NCI-H2196 (cell line): ENCODE results near the gene ESPN.
"Not testable (repeated sequence)": the region's sequence is repeated elsewhere in the genome, so short reads cannot be mapped to it uniquely, and the experiment has no call there.

Experiments
- DNase-seq: peaks from one replicate; lab custom pipeline; 2025; ENCODE audit not compliant: unreplicated experiment; lab: John Stamatoyannopoulos, UW

ESPN gene

DNA sequence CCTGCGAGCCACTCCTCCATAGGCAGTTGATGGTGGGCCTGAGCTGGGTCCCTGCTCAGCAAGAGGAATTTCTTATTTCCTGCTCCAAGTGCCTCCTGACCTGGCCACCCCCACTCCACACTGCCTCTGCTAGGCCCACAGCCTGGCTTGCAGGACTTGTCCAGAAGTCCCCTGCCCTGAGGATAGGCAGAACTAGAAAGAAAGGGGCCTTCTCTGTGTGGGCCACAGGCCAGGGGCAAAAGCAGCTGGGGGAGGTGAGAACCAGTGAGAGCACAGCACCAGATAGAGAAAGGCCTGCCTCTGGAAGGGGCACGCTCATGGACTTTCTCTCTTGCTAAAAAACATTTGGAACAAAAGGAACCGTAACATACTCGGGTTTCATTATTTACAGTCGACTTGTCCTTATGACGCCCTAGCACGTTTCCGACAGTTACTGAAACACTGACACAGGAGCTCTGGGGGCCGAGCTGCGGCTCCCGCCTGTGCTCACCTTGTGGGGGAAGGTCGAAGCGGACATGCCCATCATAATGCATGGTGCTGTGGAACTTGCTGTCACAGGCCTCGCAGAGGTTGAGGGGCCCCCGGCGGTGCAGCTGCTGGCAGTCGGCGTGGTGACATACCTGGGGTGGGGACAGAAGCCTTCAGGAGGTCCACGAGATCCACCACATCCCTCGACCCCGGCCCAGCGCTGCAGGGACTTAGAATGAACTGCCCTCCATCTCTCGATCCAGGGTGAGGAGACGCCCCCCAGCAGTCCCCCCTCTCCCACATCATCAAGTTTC lies 52.7 kb downstream of the ESPN start:
- DNase-seq = no peak

DNA sequence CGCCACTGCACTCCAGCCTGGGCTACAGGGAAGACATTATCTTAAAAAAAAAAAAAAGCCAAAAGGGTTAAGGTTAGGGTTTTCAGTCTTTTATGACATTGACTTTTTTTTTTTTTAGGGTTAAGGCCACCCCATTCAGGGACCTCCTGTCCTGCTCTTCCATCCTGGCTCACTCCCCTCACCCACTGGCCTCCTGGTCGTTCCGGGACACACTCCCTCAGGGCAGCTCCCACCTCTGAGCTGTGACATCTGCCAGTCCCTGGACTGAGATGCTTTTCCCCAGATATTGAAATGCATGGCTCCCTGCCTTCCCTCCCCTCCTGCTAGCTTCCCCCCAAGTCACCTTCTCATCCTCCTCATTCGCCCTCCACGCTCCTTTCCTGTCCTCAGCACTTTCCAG lies 57.2 kb downstream of the ESPN start:
- no peak for DNase-seq

DNA sequence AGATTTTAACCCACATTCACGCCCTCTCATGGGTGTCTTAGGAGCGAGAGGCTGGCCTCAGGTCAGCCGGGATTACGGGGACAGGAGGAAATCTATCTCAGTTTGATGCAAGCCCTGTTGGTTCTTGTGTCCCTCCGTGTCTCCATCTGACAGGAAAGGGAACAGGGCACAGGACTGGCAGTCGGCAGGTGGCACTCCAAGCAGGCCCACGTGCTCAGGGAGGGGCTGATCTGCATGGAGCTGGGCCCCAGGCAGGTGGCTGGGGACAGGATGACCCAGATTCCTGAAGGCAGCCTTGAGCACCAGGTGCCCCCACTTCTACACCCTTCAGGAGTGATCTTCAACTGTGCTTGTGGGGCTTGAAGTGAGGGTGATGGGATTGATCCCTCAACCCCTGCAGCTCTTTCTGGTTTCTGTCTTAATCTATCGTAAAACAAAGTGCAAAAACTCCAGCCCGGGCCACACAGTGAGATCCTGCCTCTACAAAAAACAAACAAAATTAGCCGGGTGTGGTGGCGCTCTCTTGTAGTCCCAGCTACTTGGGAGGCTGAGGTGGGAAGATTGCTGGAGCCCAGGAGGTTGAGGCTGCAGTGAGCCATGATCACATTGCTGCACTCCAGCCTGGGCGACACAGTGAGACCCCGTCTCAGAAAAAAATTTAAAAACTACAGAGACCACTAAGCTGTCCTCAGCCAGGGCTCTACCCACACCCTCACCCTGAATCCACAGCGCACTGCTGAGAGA lies 58.6 kb downstream of the ESPN start:
- peak; percentile 41 for DNase-seq

DNA sequence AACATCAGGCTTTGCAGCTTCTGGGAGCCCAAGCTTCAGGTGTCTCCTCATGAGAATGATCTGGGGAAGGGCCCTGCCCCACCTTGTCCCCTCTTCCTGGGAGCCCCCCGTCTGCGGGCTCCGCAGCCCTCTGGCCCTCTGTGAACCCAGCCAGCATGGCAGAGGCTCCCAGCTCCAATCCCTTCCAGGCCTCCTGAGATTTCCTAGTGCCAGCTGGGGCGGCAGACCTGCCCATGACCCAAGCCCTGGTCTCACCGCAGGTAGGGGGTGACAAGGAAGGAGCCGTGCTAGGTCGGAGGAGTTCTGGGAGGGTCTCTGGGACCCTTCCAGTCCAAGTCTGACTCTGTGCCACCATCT lies 59.2 kb downstream of the ESPN start:
- no peak for DNase-seq

DNA sequence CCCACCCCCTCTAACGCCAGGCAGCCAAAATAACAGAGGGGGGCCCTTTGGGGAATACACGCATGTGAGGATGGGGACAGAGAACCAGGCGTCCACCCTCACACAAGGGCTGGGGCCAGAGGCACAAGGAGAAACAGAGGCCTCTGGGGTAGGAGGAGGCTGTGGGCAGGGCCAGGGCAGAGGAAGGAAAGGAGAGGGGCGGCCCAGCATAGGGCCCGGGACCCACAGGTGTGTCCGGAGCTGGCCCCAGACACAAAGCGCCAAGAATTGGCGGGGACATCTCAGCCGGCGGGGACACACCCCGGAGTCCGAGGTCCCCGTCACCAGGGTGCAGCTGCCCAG lies 60.2 kb downstream of the ESPN start:
- DNase-seq = no peak

DNA sequence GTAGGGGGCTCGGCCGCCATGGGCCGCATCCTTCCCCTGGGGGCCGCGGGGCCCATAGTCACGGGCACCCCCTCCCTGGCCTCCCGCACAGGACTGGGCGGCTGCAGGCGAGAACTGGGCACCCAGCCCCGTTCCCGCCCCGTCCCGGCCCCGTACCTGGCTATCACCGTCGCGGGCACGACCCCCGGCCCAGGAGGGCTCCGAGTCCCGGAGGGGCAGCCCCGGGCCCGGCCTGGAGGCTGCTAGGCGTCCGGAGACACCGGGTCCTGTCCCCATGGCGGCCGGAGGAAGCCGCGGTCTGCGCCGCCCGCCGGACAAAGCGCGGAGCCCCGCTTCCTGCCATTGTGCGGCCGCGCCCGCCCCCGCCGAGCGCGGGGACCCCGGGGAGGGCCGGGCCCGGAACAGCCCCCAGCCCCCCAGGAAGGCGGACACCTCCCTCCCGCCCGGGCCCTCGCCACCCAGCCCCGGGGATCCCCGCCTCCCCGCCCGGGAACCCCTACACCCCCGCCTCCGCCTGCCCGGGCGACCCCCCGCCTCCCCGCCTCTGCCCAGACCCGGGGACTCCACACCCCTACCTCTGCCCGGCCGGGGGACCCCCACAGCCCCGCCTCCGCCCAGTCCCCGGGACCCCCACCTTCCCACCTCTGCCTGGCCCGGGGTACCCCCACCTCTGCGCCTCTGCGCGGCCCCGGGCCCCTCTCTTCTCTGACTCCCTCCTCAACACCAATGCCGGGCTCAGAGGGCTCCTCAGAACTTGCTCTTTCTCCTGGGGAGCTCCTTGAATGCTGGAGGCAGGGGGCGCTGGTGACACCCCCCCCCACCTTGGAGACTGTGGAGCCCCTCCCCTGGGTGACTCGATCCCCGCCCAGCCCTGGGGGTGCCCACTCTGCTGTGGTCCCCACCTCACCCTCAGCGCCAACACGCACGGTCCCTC lies 60.9 kb downstream of the ESPN start:
- no peak for DNase-seq

DNA sequence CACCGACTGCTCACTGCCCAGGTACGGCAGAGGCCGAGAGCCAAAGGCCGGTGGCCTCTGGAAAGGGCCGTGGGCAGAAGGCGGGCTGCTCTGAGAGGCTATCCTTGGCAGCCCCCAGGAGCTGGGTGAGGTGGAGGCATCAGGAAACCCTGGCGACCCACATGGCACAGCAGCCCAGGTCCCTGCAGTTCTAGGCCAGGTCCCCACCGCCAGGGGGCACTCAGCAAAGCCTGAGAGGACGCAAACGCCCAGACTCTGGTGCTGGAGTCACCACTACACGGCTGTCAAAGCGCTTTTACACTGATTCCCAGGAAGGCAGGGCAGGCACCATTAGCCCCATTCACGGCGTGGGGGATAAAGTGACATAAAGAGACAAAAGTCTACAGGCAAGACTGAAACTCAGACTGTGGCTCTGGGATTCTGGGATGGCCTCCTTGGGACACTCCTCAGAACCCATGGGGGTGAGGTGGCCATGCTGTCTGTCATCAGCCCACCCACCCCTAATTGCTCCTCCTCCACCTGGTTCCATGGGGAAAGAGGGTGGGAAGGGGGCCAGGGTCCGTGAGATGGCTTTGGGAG lies 61.9 kb downstream of the ESPN start:
- DNase-seq = peak; percentile 85

DNA sequence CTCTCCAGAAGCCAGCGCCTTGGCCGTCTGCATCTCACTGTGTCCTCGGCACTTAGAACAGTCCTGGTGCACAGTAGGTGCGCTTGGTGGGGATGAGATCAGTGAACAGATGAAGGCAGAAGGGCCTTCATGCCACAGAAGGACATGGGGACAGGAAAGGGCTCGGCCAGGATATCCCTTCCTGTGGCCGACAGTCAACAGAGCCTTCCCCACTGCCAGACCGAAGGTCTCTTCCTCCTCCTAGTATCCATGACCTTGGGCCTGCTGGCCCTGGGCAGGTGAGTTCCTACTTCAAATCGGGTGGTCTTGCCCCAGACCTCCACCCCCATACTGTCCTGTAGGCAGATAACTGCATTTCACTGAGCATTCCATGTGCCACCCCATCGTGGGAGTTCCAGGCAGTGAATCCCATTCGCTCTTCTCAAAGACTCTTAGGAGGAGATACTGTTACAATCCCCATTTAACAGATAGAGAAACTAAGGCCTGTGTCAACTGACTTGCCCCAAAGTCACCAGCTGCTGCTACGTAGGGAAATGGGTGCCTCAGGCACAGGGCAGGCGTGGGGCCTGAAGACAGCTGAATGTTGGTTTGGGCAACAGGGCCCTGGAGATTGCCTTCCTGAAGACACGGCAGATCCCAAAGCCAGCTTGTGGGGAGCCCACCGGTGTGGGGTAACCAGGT lies 63.4 kb downstream of the ESPN start:
- DNase-seq = no peak

DNA sequence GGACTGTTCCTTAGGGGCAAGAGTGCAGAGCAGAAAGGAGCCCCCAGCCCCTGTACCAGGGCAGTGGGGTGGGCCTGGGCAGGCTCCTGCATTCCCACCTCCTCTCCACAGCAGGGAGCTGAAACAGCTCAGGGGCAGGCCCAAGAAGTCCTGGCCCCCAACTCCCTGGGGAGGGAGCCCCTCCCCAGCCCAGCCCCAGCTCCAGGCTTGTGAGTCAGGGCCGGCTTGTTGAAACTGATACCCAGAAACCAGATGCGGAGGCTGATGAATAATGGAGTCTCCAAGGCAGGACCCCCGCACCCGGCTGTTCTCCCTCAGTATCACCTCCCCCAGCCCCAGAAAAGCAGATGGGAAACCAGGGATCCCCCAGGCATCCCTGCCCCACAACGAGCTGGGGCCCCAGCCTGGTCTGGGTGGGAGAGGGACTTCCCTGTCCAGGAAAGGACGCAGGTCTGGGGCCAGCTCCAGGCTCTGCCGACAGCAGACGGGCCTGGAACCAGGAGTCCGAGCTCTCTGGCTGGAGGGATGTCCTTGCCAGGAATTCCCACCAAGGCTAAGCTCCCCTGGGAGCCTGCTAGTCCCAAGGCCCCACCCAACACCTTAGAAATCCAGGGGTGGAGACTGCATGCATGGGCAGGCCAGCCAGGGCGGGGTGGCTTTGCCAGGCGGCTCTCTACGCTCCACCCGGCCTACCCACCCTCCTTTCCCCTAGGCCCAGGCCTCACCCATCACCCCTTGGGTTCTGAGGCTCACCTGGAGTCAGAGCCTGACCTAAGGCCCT lies 64.2 kb downstream of the ESPN start:
- no peak for DNase-seq

DNA sequence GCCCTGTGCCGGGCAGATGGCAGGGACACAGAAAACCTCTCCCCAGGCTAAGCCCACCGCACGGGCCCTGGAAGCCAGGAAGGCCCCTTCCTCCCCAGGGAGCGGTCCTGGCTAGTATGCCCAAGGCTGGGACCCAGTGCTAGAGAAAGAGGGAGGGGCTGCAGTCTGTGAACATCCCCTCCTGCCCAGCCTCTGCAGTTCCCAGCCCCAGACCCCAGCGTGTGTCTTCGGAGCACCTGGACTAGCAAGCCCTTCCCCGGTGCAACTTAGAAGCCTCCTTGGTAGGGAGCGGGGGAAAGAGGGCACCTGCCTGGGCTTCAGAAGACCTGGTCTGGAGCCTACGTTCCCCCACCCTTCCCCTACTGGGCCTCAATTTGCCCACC lies 64.8 kb downstream of the ESPN start:
- DNase-seq = no peak

DNA sequence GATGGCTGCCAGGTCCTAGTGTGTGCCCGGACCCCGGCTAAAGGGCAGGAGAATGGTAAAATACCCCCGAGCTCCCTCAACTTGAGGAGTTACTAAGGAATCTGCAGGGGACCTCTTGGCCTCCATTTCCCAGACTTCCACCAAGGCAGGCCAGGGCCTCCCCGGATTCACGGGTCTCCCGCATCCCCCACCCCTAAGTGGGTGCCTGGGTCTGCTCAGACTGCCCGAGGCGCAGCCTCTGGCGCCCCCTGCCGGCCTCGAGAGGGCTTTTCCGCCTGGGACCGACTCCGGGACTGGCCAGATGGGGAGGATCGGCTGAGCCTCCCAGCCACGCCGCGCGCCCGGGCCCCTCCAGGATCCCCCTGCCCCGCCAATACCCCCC lies 65.2 kb downstream of the ESPN start:
- DNase-seq = peak; percentile 81

DNA sequence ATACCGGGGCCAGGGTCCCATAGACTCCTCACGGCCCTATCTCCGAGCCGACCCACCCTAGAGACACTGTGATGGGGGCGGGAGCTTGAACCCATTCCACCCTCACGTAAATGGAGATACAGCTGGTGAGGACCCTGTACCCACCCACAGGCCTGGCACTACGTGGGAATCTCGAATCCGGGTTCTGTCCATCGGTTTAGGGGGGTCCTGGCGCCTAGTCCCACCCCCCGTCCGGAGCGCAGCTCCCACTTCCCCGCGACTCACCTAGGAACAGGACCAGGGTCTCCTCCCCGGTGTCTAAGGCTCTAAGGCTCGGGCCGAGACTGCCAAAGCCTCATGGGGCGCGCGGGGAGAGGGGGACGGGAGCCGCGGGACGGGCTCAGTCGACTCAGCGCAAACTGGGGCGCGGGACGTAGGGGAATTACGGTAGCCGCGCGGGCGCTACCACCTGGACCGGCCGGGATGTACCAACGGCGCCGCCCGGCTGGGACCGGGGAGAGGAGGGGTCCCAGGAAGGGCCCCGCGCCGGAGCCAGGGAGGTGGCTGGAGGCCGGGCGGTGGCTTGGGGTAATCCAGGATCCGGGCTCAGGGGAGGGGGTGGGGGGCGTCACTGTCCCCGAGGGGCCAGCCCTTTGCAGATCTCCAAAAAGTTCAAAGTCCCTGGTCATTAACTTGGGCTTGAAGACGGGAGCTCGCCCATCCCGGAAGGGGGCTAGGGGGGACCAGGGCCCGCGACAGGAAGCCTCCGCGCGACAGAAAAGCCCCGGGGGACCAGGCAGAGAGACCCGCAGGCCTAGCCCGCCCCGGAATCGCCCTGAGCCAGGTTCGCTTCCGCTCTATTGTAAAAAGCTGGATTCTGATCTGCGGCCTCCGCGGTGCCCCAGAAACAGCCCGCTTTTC lies 65.9 kb downstream of the ESPN start:
- peak; percentile 60 for DNase-seq

DNA sequence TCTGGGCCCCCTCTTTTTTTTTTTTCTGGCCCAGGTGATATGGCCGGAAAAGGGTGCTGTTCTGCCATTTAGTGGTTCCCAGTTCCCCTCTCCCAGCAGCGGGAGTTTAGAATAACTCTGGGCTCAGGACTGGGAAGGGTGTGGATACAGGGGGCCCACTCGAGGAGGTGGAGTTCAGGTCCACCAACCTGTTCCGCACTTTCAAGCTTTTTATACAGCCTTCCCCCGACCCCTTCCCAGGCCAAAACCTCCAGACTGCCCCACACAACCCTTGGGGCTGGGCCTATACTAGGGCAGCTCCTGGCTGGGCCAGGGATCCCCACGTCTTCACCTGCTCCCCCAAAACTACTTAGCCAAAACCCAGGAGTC lies 66.5 kb downstream of the ESPN start:
- DNase-seq = no peak

DNA sequence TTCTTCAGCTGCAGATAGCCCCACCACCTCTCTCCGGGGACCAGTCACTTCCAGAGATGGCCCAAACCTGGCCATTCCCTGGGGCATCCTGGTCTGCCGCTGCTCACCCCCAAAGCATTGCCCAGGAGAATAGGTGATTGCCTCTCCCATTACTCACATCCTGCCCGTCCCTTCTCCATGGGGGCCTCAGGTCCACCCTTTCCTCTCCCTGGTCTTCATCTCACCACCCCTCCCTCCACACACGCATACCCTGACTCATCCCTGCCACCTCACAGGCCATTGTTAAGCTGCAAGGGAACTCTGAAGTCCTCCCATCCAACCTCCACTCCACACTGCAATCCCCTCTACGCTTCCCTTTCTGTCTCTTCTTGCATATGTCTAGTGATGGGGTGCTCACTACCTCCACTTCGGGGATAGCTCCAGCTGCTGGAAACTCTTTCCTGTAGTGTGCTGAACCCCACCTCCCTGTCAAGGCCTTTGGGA lies 66.9 kb downstream of the ESPN start, which contains the start of gene PLEKHG5:
Gene PLEKHG5 (minus strand): TSS at position 188 of the 483 bp plus-strand sequence. CDS start 14,096 bp downstream, outside the sequence.
- no peak for DNase-seq

DNA sequence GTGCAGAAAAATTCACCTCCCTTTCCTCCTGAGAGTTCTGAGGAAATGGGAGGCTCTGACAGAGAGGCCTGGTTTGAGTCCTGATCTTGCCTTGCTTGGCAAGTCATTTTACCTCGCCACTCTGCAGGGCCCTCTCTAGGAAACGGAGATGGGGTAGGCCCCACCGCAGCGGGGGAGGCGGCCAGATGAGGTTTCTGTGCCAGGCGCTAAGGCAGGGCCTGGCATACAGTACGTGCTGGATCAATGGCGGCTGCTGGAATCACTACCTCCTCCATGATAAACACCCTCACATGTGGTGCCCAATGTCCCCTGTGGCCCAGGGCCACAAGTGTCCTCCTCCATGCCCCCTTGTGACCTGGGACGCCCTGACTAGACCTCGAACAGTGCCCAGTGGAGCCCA lies 67.4 kb downstream of the ESPN start:
- DNase-seq = no peak

DNA sequence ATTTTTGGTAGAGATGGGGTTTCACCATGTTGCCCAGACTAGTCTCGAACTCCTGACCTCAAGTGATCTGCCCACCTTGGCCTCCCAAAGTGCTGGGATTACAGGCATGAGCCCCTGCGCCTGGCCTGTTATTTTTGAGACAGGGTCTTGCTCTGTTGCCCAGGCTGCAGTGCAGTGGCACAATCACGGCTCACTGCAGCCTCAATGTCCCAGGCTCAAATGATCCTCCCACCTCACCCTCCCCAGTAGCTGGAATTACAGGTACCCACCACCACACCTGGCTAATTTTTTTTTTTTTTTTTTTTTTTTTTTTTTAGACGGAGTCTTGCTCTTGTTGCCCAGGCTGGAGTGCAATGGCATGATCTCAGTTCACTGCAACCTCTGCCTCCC lies 69.3 kb downstream of the ESPN start:
- not testable (repeated sequence) for DNase-seq

DNA sequence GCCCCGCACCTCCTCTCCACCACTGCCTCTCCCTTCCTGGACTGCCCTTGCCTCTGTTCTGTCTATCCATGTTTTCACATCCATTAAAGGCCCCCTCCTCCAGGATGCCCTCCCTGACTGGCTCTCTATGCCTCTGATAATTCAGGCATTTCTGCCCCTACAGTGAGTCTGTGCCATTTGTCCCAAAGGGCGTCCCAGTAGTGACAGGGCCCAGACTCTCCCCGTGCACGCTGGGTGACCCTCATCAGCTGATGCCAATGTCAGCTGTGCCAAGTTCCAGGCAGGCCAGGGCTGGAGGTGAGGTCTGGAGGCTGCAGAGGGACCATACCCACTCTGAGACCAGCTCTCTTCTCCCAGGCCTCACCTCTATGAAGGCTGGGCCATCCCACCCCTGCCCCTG lies 70.1 kb downstream of the ESPN start:
- no peak for DNase-seq

DNA sequence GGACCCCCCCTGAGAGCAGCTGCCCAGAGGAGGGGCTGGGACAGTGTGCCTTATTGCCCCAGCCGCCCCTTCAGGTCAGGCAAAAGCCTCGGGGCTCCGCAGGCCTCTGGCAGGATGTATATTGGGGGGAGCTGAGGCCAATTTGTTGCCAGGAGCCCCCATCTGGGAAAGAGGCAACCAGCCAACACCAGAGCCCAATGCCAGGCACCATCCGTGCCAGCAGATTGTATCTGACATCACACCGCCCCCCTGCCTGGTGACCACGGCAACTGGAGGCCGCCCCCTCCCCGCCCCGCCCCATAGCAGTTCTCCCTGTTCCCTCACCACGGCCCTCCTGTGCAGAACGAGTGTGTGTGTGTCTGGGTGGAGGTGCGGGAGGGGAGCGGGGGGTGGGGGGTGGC lies 70.5 kb downstream of the ESPN start:
- DNase-seq = peak; percentile 33
